Measurements from ENCODE around the gene HOXB4. TPM values are rescaled to one million over a fixed set of nuclear protein-coding genes. Genes with fewer than 3 reads are reported as not detected.

HOXB4 gene
- total and polyA plus RNA-seq, 2 of the 4 experiments (the other 2 are of a cell fraction), result 2.0 to 8.5 TPM

DNA sequence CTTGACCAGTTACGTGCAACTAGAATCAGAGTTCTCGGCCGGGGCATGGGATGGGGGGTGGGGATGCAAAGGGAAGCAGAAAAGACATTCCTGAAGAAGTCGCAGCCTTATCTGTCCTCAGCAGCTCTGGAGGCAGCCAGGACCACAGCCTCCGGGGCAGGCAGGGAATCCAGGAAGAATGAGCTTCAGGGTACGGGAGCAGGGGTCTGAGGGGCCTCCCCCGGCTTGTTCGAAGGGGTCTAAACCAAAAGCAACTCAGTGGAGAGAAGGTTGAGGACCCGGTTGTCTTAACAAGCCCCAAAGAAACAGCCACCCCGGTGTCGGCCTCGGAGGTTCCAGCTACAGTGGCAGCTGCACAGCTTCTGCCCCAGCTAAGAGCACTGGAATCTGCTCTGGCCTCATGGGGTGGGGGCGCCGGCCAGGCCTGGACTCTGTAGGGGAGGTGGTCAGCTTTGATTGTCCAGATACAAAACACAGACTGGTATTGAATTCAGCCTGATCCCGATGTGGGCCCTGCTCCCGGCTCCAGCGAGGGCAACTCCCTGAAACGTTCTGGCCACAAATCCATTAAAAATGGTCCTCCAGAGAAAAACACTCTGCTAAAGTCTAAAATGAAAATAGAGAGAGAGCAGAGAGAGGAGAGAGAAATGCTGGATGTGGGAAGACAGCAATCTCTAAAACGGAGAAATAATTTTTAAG, 7.7 kb downstream of the HOXB4 start:
- 0% methylated on average over 6 of the region's 19 CpGs; no CpG with 5 or more reads in 1 of the 2 experiments for WGBS, 2 experiments (ENCODE audit: extremely low coverage in 2 of 2, insufficient read length in 1 of 2)
- H2BK20ac ChIP-seq (ENCODE audit: low read depth, low read length), result peak overlapping the region; percentile 8; the same call in 1 of the 2 replicates
- H3K27ac ChIP-seq (ENCODE audit: insufficient read depth, low read length), result peak overlapping the region; percentile 99
- in situ Hi-C loops (cut with MboI; ENCODE audit: low sequenced_read_pairs) (no loop called here), intact Hi-C loops (cut with micrococcal nuclease) (loop anchor here (2.0 kb wide), 1 partner anchor 22 kb away; the partner anchor contains the start of gene HOXB5), dilution Hi-C loops (cut with HindIII; ENCODE audit: low sequenced_read_pairs, unreplicated experiment) (no loop called here)
- H3K36me3 ChIP-seq (ENCODE audit: control insufficient read depth, insufficient read depth, low read length), result peaks cover 50% of the 10 kb centered on the region
- peak; percentile 63 for DNase-seq
- peak overlapping the region; percentile 73 for H3K18ac ChIP-seq (ENCODE audit: low read depth, low read length)
- H3K4me3 ChIP-seq (ENCODE audit: insufficient read depth, low read depth, low read length), result peak overlapping the region; percentile 45
- peaks cover 17% of the 10 kb centered on the region for H4K20me1 ChIP-seq (ENCODE audit: insufficient read depth, low read length)
- peak overlapping the region; percentile 96 for H3K56ac ChIP-seq (ENCODE audit: extremely low read depth, insufficient read depth, low read length)
- TF ChIP-seq MAFK (IDR thresholded peaks at IDR 0.05; ENCODE audit: low read depth, low read length) (no peak), POLR2A (IDR thresholded peaks at IDR 0.05; ENCODE audit: low read depth, low read length) (0 out of 2 replicates have a peak, but pooled peaks have one; percentile 3)
- peaks cover 45% of the 10 kb centered on the region for H3K4me1 ChIP-seq (ENCODE audit: control insufficient read depth, insufficient read depth, low read length)
- peak overlapping the region; percentile 97 for H3K4ac ChIP-seq (ENCODE audit: low read depth, low read length)
- no peaks in the 10 kb centered on the region for H3K9me3 ChIP-seq (ENCODE audit: control insufficient read depth, insufficient read depth, low read length)
- H2BK120ac ChIP-seq (ENCODE audit: low read depth, low read length), result peak overlapping the region; percentile 78
- H2AFZ ChIP-seq (replicated peaks; ENCODE audit: low read length, poor library complexity), result peak overlapping the region; percentile 5
- peaks cover 0 to 12% of the 10 kb centered on the region in 2 experiments; a peak in 1 of 4 replicates for H3K79me1 ChIP-seq (ENCODE audit: low read depth in 1 of 2, low read length in 2 of 2)
- H3K9ac ChIP-seq (ENCODE audit: low read depth, low read length), result peak overlapping the region; percentile 96
- peaks cover 20% of the 10 kb centered on the region for H3K9me1 ChIP-seq (ENCODE audit: insufficient read depth, low read length)
- H3K4me2 ChIP-seq (ENCODE audit: low read depth, low read length), result peak overlapping the region; percentile 83
- peak overlapping the region; percentile 99 for H2BK5ac ChIP-seq (ENCODE audit: low read depth, low read length, poor library complexity, severe bottlenecking)
- H3K23ac ChIP-seq (ENCODE audit: low read depth, low read length), result peak overlapping the region; percentile 100
- peak overlapping the region; percentile 77 to 97 for H4K8ac ChIP-seq (ENCODE audit: low read depth in 2 of 2, low read length in 2 of 2)
- peak overlapping the region; percentile 98 for H3K14ac ChIP-seq (replicated peaks; ENCODE audit: low read depth, low read length)
- peak overlapping the region; percentile 82 for H2AK5ac ChIP-seq (ENCODE audit: low read depth, low read length)
- peak; percentile 5; the same call in 1 of the 2 replicates for ATAC-seq (ENCODE audit: low read depth)
- CTCF ChIA-PET, result no interaction called here
- H2AK9ac ChIP-seq (replicated peaks; ENCODE audit: low read depth, low read length, poor library complexity), result peak overlapping the region; percentile 94
- BruUV-seq (replicated peaks), result no TSS peak
- peak overlapping the region; percentile 79 for H4K5ac ChIP-seq (ENCODE audit: low read depth, low read length)
- peak overlapping the region; percentile 95 for H4K91ac ChIP-seq (ENCODE audit: insufficient read depth, low read depth, low read length)
- H2BK15ac ChIP-seq (ENCODE audit: low read depth, low read length), result peak overlapping the region; percentile 75; the same call in 2 of the 3 replicates
- POLR2A ChIA-PET (ENCODE audit: unreplicated experiment), result interaction anchor here (0.5 to 1.3 kb wide), 5 partner anchors 12 to 23 kb away, joined by 3 to 6 read pairs (median 3); no protein-coding TSS in a partner anchor
- no peaks in the 10 kb centered on the region for H3K27me3 ChIP-seq (ENCODE audit: control insufficient read depth, insufficient read depth, low read length)
